Skeletal muscle satellite cell (primary cell): ENCODE data around the gene C11orf97.
"Not testable (repeated sequence)": the region's sequence is repeated elsewhere in the genome, so short reads cannot be mapped to it uniquely, and the experiment has no call there.

Experiments used
- H3K27me3 ChIP-seq: 2 replicates; pipeline ENCODE4 v1.7.0; 2013; ENCODE audit warnings: low read length; ENCODE audit not compliant: control insufficient read depth, insufficient read depth
- H3K36me3 ChIP-seq: 2 replicates; pipeline ENCODE4 v1.7.0; 2013; ENCODE audit warnings: mild to moderate bottlenecking, control low read depth, low read length; ENCODE audit not compliant: insufficient read depth
- H3K4me1 ChIP-seq: 2 replicates; pipeline ENCODE4 v1.7.0; 2013; ENCODE audit warnings: low read length; ENCODE audit not compliant: control insufficient read depth, insufficient read depth
- H3K4me2 ChIP-seq: 2 replicates; pipeline ENCODE4 v1.7.0; 2013; ENCODE audit warnings: mild to moderate bottlenecking, low read length
- H3K4me3 ChIP-seq: 2 replicates; pipeline ENCODE4 v1.7.0; 2013; ENCODE audit warnings: low read length
- H3K9ac ChIP-seq: 2 replicates; pipeline ENCODE4 v1.7.0; 2013; ENCODE audit warnings: mild to moderate bottlenecking, low read depth, low read length, moderate library complexity
- H3K9me3 ChIP-seq: replicated peaks from 2 replicates; pipeline ENCODE4 v1.7.0; 2013; ENCODE audit warnings: mild to moderate bottlenecking, control low read depth, low read length

The C11orf97 gene

GRCh38 chr11:94560834-94561233, 48.6 kb downstream of the C11orf97 start:
- Histone ChIP-seq H3K36me3 (no peaks in the 10 kb centered on the region), H3K9me3 (no peaks in the 10 kb centered on the region), H3K4me3 (no peak overlapping the region), H3K4me2 (no peak overlapping the region), H3K9ac (no peak overlapping the region), H3K4me1 (peaks cover 45% of the 10 kb centered on the region), H3K27me3 (no peaks in the 10 kb centered on the region)

- H3K9ac ChIP-seq = peak overlapping the region; percentile 24
- no peaks in the 10 kb centered on the region for H3K9me3 ChIP-seq
- no peak overlapping the region for H3K4me3 ChIP-seq
- no peak overlapping the region for H3K4me2 ChIP-seq
- peaks cover 26% of the 10 kb centered on the region for H3K4me1 ChIP-seq
- H3K27me3 ChIP-seq = no peaks in the 10 kb centered on the region
- no peaks in the 10 kb centered on the region for H3K36me3 ChIP-seq
These were observed 51.1 kb downstream of the C11orf97 start for GRCh38 chr11:94563176-94563847.

- no peaks in the 10 kb centered on the region for H3K9me3 ChIP-seq
- no peaks in the 10 kb centered on the region for H3K27me3 ChIP-seq
- no peak overlapping the region for H3K4me2 ChIP-seq
- no peak overlapping the region for H3K4me3 ChIP-seq
- H3K36me3 ChIP-seq = no peaks in the 10 kb centered on the region
- no peak overlapping the region for H3K9ac ChIP-seq
- peaks cover 19% of the 10 kb centered on the region for H3K4me1 ChIP-seq
These were observed 51.7 kb downstream of the C11orf97 start for GRCh38 chr11:94563848-94564467.

GRCh38 chr11:94567181-94567670, 55.0 kb downstream of the C11orf97 start, which contains the start of gene PIWIL4:
Gene PIWIL4, plus strand, starts transcription at chr11:94567368. Its CDS starts 151 bp downstream, at chr11:94567519.
- Histone ChIP-seq H3K4me1 (peaks cover 12% of the 10 kb centered on the region), H3K9ac (no peak within 1 kb of the TSS), H3K4me3 (no peak within 1 kb of the TSS), H3K27me3 (no peaks in the 10 kb centered on the region), H3K9me3 (no peaks in the 10 kb centered on the region), H3K36me3 (no peaks in the 10 kb centered on the region), H3K4me2 (no peak within 1 kb of the TSS)

GRCh38 chr11:94568200-94568599, 55.9 kb downstream of the C11orf97 start:
- Histone ChIP-seq H3K4me3 (no peak overlapping the region), H3K9ac (no peak overlapping the region), H3K9me3 (no peaks in the 10 kb centered on the region), H3K4me2 (no peak overlapping the region), H3K4me1 (peaks cover 6% of the 10 kb centered on the region), H3K36me3 (no peaks in the 10 kb centered on the region), H3K27me3 (no peaks in the 10 kb centered on the region)

- Histone ChIP-seq H3K9ac (no peak overlapping the region), H3K9me3 (no peaks in the 10 kb centered on the region), H3K4me2 (no peak overlapping the region), H3K4me1 (peaks cover 4% of the 10 kb centered on the region), H3K36me3 (no peaks in the 10 kb centered on the region), H3K4me3 (no peak overlapping the region), H3K27me3 (no peaks in the 10 kb centered on the region)
These were observed 56.5 kb downstream of the C11orf97 start for GRCh38 chr11:94568717-94569116.

GRCh38 chr11:94572975-94573374, 60.7 kb downstream of the C11orf97 start:
- not testable (repeated sequence) for H3K9me3 ChIP-seq, H3K9ac ChIP-seq, H3K36me3 ChIP-seq, H3K27me3 ChIP-seq, H3K4me2 ChIP-seq, H3K4me1 ChIP-seq, H3K4me3 ChIP-seq

GRCh38 chr11:94574193-94574961, 62.1 kb downstream of the C11orf97 start:
- Histone ChIP-seq H3K9me3 (no peaks in the 10 kb centered on the region), H3K4me2 (no peak overlapping the region), H3K4me1 (peaks cover 6% of the 10 kb centered on the region), H3K36me3 (no peaks in the 10 kb centered on the region), H3K4me3 (no peak overlapping the region), H3K27me3 (no peaks in the 10 kb centered on the region), H3K9ac (no peak overlapping the region)

GRCh38 chr11:94576306-94576705, 64.0 kb downstream of the C11orf97 start:
- H3K36me3 ChIP-seq = no peaks in the 10 kb centered on the region
- no peaks in the 10 kb centered on the region for H3K27me3 ChIP-seq
- no peak overlapping the region for H3K4me2 ChIP-seq
- H3K9ac ChIP-seq = no peak overlapping the region
- H3K4me3 ChIP-seq = no peak overlapping the region
- H3K4me1 ChIP-seq = peaks cover 6% of the 10 kb centered on the region
- no peaks in the 10 kb centered on the region for H3K9me3 ChIP-seq

GRCh38 chr11:94577841-94578240, 65.6 kb downstream of the C11orf97 start:
- no peaks in the 10 kb centered on the region for H3K36me3 ChIP-seq
- H3K27me3 ChIP-seq = no peaks in the 10 kb centered on the region
- H3K9me3 ChIP-seq = no peaks in the 10 kb centered on the region
- H3K9ac ChIP-seq = no peak overlapping the region
- H3K4me2 ChIP-seq = no peak overlapping the region
- peaks cover 6% of the 10 kb centered on the region for H3K4me1 ChIP-seq
- H3K4me3 ChIP-seq = no peak overlapping the region
